PC-9 (cell line): Measurements from ENCODE around the gene ITGA3. TPM values are rescaled to one million over a fixed set of nuclear protein-coding genes. Genes with fewer than 3 reads are reported as not detected.

Source experiments
- BruUV-seq: library from RNA; stranded (reverse); fragments of 400-500 nt; replicated peaks from 2 replicates; lab custom pipeline; 2021; lab: Mats Ljungman, UMichigan
- CTCF ChIA-PET: fragments of 300-600 bp; sonication (Branson Sonifier 250); formaldehyde crosslinking; loops from one replicate; lab custom pipeline; 2022; ENCODE audit warnings: antibody characterized with exemption; lab: Charles Lee
- POLR2A ChIA-PET: fragments of 300-600 bp; sonication (Branson Sonifier 250); formaldehyde crosslinking; loops from one replicate; lab custom pipeline; 2022; ENCODE audit warnings: antibody characterized with exemption; ENCODE audit not compliant: unreplicated experiment; lab: Charles Lee
- DNase-seq, 2 experiments: peaks; one replicate each; pipeline versions ENCODE4 v3.0.0 to v3.0.0-alpha.2; 2015 to 2022; ENCODE audit warnings: mixed read lengths in 1 of 2
- H2AFZ ChIP-seq: fragments of 200-600 bp; sonication (generic); 2 replicates; pipeline ENCODE4 v1.8.1; 2017; ENCODE audit warnings: antibody characterized with exemption
- H3F3A ChIP-seq: fragments of 200-600 bp; sonication (generic); 2 replicates; pipeline ENCODE4 v1.8.1; 2017; ENCODE audit warnings: antibody characterized with exemption, mild to moderate bottlenecking, low read depth; ENCODE audit not compliant: insufficient read depth
- H3K27ac ChIP-seq: fragments of 200-600 bp; sonication (generic); 2 replicates; pipeline ENCODE4 v1.6.1; 2016; ENCODE audit warnings: mixed run types
- H3K27me3 ChIP-seq: fragments of 200-600 bp; sonication (generic); 2 replicates; pipeline ENCODE4 v1.6.1; 2016; ENCODE audit warnings: low read depth, mixed run types; ENCODE audit not compliant: insufficient read depth
- H3K36me3 ChIP-seq: fragments of 200-600 bp; sonication (generic); 2 replicates; pipeline ENCODE4 v1.6.1; 2016; ENCODE audit warnings: low read depth, mixed run types
- H3K4me1 ChIP-seq: fragments of 200-600 bp; sonication (generic); replicated peaks from 2 replicates; pipeline ENCODE4 v1.6.1; 2016; ENCODE audit warnings: mixed run types; ENCODE audit not compliant: insufficient read depth
- H3K4me2 ChIP-seq: fragments of 200-600 bp; sonication (generic); 2 replicates; pipeline ENCODE4 v1.6.1; 2017; ENCODE audit warnings: mixed run types
- H3K4me3 ChIP-seq: fragments of 200-600 bp; sonication (generic); 2 replicates; pipeline ENCODE4 v1.6.1; 2016; ENCODE audit warnings: mixed run types
- H3K79me2 ChIP-seq: fragments of 200-600 bp; sonication (generic); 2 replicates; pipeline ENCODE4 v1.6.1; 2017; ENCODE audit warnings: low read depth, mixed run types
- H3K9me2 ChIP-seq: fragments of 200-600 bp; sonication (generic); 2 replicates; pipeline ENCODE4 v1.8.1; 2017; ENCODE audit warnings: mild to moderate bottlenecking; ENCODE audit not compliant: insufficient read depth
- H3K9me3 ChIP-seq: fragments of 200-600 bp; sonication (generic); 2 replicates; pipeline ENCODE4 v1.8.1; 2016; ENCODE audit warnings: low read depth; ENCODE audit not compliant: insufficient read depth
- H4K20me1 ChIP-seq: fragments of 200-600 bp; sonication (generic); 2 replicates; pipeline ENCODE4 v1.8.1; 2017; ENCODE audit not compliant: insufficient read depth
- CTCF ChIP-seq: fragments of 200-600 bp; sonication (generic); conservative IDR thresholded peaks from 2 replicates; pipeline ENCODE4 v1.6.1; 2017; ENCODE audit warnings: mixed run types, antibody characterized with exemption, mild to moderate bottlenecking, moderate library complexity
- EZH2 ChIP-seq: fragments of 200-600 bp; sonication (generic); IDR thresholded peaks from 2 replicates; pipeline ENCODE4 v1.8.0; 2017; ENCODE audit warnings: antibody characterized with exemption, low read depth
- intact Hi-C: fragments of 100-400 bp; cut with micrococcal nuclease; formaldehyde crosslinking; loops from one replicate; pipeline ENCODE4 v1.10.0; 2022; ENCODE audit not compliant: unreplicated experiment
- total RNA-seq: library from RNA; stranded (reverse); gene quantifications from 2 replicates; pipeline ENCODE4 v1.2.3, GENCODE V29; 2021

The ITGA3 gene
- total RNA-seq, 1 experiment from 2014 or later = 291 TPM

- H3F3A ChIP-seq = peaks cover 93% of the 10 kb centered on the region
- CTCF ChIA-PET = interaction anchor here (0.9 to 1.0 kb wide), 2 partner anchors 12 to 25 kb away, joined by 3 read pairs; no protein-coding TSS in a partner anchor
- no peaks in the 10 kb centered on the region for H3K27me3 ChIP-seq
- no peak overlapping the region for H3K4me2 ChIP-seq
- intact Hi-C loops = loop anchor here (1.0 to 10.0 kb wide), 5 partner anchors 33 to 513 kb away; partner anchors contain the start of gene NXPH3
- H2AFZ ChIP-seq = no peak overlapping the region
- no peaks in the 10 kb centered on the region for H3K9me2 ChIP-seq
- TF ChIP-seq EZH2 (no peak), CTCF (peak; percentile 97)
- POLR2A ChIA-PET = interaction anchor here (0.7 kb wide), 4 partner anchors 21 to 105 kb away, joined by 3 to 4 read pairs (median 4); no protein-coding TSS in a partner anchor
- H3K27ac ChIP-seq = no peak overlapping the region
- H3K36me3 ChIP-seq = peaks cover 49% of the 10 kb centered on the region
- peaks cover under 1% of the 10 kb centered on the region; the same call in 1 of the 2 replicates for H3K79me2 ChIP-seq
- BruUV-seq = no TSS peak
- H4K20me1 ChIP-seq = peaks cover 80% of the 10 kb centered on the region
- DNase-seq = peak; percentile 68 to 72
- no peak overlapping the region for H3K4me3 ChIP-seq
- no peaks in the 10 kb centered on the region for H3K9me3 ChIP-seq
- no peaks in the 10 kb centered on the region for H3K4me1 ChIP-seq
These were observed 31.5 kb downstream of the ITGA3 start for GRCh38 chr17:50087246-50087911.

GRCh38 chr17:50087912-50088405 lies 32.0 kb downstream of the ITGA3 start:
- intact Hi-C loops = loop anchor here (1.0 to 10.0 kb wide), 5 partner anchors 33 to 513 kb away; partner anchors contain the start of gene NXPH3
- no peak overlapping the region for H3K27ac ChIP-seq
- H3K27me3 ChIP-seq = no peaks in the 10 kb centered on the region
- ChIA-PET CTCF (interaction anchor here (0.6 to 1.0 kb wide), 3 partner anchors 12 to 77 kb away, joined by 3 to 7 read pairs (median 3); no protein-coding TSS in a partner anchor), POLR2A (interaction anchor here (0.7 kb wide), 3 partner anchors 22 to 39 kb away, joined by 3 to 4 read pairs (median 4); no protein-coding TSS in a partner anchor)
- no peak overlapping the region for H3K4me3 ChIP-seq
- no peak overlapping the region for H3K4me2 ChIP-seq
- no peaks in the 10 kb centered on the region for H3K9me3 ChIP-seq
- TF ChIP-seq CTCF (no peak), EZH2 (no peak)
- H3K79me2 ChIP-seq = no peaks in the 10 kb centered on the region
- no peak for DNase-seq
- 0 out of 2 replicates have a peak, but pooled peaks cover under 1% of the 10 kb centered on the region for H3K4me1 ChIP-seq
- H3K36me3 ChIP-seq = peaks cover 43% of the 10 kb centered on the region
- no peaks in the 10 kb centered on the region for H3K9me2 ChIP-seq
- H3F3A ChIP-seq = peaks cover 93% of the 10 kb centered on the region
- H2AFZ ChIP-seq = no peak overlapping the region
- H4K20me1 ChIP-seq = peaks cover 75% of the 10 kb centered on the region
- BruUV-seq = no TSS peak

- Histone ChIP-seq H3K36me3 (peaks cover 33% of the 10 kb centered on the region), H2AFZ (no peak overlapping the region), H3K9me3 (no peaks in the 10 kb centered on the region), H3K79me2 (no peaks in the 10 kb centered on the region), H3K27me3 (no peaks in the 10 kb centered on the region), H3F3A (peaks cover 93% of the 10 kb centered on the region), H3K9me2 (no peaks in the 10 kb centered on the region), H4K20me1 (peaks cover 65% of the 10 kb centered on the region), H3K4me3 (no peak overlapping the region), H3K4me1 (peaks cover 8% of the 10 kb centered on the region), H3K4me2 (no peak overlapping the region), H3K27ac (no peak overlapping the region)
- ChIA-PET POLR2A (no interaction called here), CTCF (no interaction called here)
- TF ChIP-seq EZH2 (no peak), CTCF (no peak)
- no peak for DNase-seq
- BruUV-seq = no TSS peak
- intact Hi-C loops = loop anchor here (10.0 kb wide), 1 partner anchor 514 kb away; the partner anchor contains the start of gene NXPH3
These were observed 33.3 kb downstream of the ITGA3 start for GRCh38 chr17:50088952-50089825.
